ENCODE data around the gene CACNA1F.

CACNA1F gene

DNA sequence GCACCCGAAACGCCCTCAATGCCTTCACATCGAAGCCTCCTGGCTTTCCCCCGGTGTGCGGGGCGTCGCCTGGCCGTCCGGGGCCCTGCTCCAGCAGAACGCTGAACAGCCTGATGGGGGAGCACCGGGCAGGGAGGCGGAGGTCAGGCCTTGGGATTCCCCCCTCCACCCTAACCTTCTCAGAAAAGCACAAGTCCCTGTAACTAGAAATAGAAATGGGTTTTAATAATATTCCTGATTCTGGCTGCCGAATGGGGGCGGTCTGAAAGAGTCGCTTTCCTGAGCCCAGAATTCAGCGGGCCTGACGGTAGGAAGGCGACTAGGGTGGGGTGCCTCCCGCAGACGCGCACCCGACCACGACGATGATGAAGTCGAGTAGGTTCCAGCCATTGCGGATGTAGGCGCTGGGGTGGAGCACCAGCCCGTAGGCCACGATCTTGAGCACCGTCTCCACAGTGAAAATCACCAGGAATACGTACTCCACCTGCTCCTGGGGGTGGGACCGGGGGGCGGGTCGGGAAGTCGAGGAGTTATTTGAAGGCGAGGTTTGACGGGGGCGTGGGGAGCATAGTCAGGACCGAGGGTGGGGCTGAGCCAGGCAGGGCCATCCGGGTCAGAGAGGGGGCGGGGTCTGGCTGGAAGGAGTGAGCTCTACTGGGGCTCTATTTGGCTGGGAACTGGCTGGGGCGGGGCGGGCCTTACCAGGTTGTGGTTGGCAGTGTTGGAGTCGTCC, 2.5 kb downstream of the CACNA1F start:
- no peak overlapping the region for H3K4me3 ChIP-seq (ENCODE audit: low read depth, low read length)
- TF ChIP-seq, protein P1, sequence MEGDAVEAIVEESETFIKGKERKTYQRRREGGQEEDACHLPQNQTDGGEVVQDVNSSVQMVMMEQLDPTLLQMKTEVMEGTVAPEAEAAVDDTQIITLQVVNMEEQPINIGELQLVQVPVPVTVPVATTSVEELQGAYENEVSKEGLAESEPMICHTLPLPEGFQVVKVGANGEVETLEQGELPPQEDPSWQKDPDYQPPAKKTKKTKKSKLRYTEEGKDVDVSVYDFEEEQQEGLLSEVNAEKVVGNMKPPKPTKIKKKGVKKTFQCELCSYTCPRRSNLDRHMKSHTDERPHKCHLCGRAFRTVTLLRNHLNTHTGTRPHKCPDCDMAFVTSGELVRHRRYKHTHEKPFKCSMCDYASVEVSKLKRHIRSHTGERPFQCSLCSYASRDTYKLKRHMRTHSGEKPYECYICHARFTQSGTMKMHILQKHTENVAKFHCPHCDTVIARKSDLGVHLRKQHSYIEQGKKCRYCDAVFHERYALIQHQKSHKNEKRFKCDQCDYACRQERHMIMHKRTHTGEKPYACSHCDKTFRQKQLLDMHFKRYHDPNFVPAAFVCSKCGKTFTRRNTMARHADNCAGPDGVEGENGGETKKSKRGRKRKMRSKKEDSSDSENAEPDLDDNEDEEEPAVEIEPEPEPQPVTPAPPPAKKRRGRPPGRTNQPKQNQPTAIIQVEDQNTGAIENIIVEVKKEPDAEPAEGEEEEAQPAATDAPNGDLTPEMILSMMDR (IDR thresholded peaks at IDR 0.05; ENCODE audit: low read depth, low read length), result no peak

DNA sequence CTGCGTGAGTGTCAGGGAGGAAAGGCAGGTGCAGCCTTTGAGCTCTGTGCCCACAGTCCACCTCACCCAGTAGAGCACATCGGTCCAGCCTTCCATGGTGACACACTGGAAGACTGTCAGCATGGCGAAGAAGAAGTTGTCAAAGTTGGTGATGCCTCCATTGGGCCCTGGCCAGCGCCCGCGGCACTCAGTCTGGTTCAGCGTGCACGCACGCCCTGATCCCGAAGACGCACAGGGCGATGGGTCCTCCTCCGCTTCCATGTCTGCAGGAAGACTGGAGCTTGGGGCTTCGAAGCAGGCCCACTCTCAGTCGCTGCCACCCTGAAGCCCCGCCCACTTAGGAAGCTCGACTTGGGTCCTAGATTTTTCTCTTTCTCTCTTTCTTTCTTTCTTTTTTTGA, 5.0 kb downstream of the CACNA1F start:
- no peak overlapping the region for H3K4me3 ChIP-seq (ENCODE audit: low read depth, low read length)
- TF ChIP-seq, protein P1 (IDR thresholded peaks at IDR 0.05; ENCODE audit: low read depth, low read length), result no peak

DNA sequence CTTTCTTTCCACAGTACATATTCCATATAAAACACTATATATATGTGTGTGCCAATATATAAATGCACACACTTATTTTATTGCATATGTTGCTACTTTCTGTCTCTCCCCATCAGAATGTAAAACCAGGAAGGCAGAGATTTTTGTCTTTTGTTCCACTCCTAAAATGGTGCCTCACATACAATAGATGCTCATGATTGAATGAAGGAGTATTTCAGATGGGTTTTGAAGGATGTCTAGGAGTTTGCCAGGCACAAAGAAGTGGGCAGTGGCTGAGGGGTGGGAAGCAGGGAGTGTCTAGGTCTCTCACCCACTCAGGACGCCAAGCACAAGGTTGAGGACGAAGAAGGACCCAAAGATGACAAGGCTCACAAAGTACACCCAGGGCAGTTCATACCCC, 5.4 kb downstream of the CACNA1F start:
- TF ChIP-seq, protein P1 (IDR thresholded peaks at IDR 0.05; ENCODE audit: low read depth, low read length), result no peak
- H3K4me3 ChIP-seq (ENCODE audit: low read depth, low read length), result no peak overlapping the region

DNA sequence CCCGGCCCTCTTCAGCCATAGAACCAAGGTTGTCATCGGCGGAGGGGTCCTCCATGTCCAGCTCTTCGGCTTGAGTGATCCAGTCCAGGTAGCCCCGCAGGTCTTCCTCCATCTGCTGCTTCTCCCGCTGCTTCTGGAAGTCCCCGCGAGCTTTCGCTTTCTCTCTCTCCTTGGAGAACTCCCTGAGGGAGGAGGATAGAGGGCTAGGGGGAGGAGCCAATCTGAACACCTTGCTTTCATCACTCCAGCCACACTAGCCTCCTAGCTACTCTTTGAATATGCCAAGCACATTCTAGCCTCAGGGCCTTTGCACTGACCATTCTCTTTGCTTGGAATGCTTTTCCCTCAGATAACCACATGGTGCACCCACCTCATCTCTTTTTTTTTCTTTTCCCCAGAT, 6.2 kb downstream of the CACNA1F start:
- H3K4me3 ChIP-seq (ENCODE audit: low read depth, low read length), result no peak overlapping the region
- TF ChIP-seq, protein P1 (IDR thresholded peaks at IDR 0.05; ENCODE audit: low read depth, low read length), result no peak

DNA sequence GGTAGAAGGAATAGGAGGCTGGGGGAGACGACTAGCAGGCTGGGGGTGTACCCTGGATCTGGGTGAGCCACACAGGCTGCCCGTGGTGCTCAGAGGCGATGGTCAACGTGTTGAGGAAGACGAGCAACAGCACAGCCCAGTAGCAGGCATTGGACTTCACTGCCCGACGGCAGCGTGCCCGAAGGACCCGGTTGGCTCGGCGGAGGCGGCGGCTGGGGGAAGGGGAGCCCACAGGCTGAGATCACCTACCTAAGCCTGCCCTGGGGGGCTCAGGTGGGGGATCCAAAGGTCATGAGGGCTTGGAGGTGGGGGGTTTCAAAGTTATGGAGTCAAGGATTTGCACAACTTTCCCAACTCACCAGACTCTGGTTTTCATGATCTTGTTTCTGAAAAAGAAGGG, 7.3 kb downstream of the CACNA1F start:
- TF ChIP-seq, protein P1 (IDR thresholded peaks at IDR 0.05; ENCODE audit: low read depth, low read length), result no peak

DNA sequence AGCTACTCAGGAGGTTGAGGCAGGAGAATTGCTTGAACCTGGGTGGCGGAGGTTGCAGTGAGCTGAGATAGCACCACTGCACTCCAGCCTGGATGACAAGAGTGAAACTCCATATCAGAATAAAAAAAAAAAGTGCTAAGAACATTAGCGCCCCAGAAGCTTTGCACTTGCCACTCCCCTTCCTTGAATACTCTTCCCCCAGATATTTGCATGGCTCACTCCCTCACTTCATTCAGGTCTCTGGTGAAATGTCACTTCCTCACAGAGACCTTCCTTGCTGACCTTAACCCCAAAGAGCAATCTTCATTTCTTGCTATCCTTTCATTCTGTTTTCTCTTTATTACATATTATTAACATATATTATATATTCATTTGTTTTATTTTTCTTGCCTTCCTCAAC, 11.3 kb downstream of the CACNA1F start:
- no peak overlapping the region for H3K4me3 ChIP-seq (ENCODE audit: low read depth, low read length)
- TF ChIP-seq, protein P1 (IDR thresholded peaks at IDR 0.05; ENCODE audit: low read depth, low read length), result no peak

More for the DNA sequence above, 7.3 kb downstream of the CACNA1F start:
- H3K4me3 ChIP-seq (ENCODE audit: low read depth, low read length), result no peak overlapping the region

DNA sequence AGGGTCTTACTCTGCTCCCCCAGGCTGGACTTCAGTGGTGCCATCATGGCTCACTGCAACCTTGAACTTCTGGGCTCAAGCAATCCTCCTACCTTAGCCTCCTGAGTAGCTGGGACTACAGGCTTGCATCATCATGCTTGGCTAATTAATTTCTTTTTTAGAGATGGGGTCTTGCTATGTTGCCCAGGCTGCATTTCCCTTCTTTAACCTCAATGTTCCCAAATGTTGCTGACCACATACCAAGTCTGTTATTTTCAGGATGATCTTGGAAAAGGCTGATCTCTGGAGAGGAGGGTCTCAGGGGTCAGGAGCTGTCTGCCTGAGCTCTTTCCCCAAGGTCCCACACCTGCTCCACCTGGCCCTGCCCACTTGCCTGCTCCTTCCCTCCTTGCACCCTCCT, 13.0 kb downstream of the CACNA1F start:
- TF ChIP-seq, protein P1 (IDR thresholded peaks at IDR 0.05; ENCODE audit: low read depth, low read length), result no peak

More for the DNA sequence above, 13.0 kb downstream of the CACNA1F start:
- no peak overlapping the region for H3K4me3 ChIP-seq (ENCODE audit: low read depth, low read length)

Measured in WI38 (cell line).